ENCODE results near the gene ATP9A. TPM values are rescaled to one million over a fixed set of nuclear protein-coding genes. Genes with fewer than 3 reads are reported as not detected.

ATP9A gene
- total RNA-seq, 1 experiment from 2014 or later: 12.1 TPM

DNA sequence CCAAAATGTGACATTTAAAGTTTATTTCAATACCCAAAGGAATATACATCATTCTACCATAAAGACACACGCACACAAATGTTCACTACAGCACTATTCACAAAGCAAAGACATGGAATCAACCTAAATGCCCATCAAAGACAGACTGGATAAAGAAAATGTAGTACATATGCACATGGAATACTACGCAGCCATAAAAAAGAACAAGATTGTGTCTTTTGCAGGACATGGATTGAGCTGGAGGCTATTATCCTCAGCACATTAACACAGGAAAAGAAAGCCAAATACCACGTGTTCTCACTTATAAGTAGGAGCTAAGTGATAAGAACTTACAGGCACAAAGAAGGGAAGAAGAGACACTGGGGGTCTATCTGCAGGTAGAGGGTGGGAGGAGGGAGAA lies 22.4 kb downstream of the ATP9A start:
- Histone ChIP-seq H3K9me3 (ENCODE audit: control insufficient read depth, low read depth, low read length) (no peaks in the 10 kb centered on the region), H2AFZ (ENCODE audit: low read length) (no peak overlapping the region), H2BK120ac (ENCODE audit: low read depth, low read length, poor library complexity, severe bottlenecking) (no peak overlapping the region), H3K23me2 (ENCODE audit: insufficient read length, low read depth, low read length, poor library complexity, severe bottlenecking) (no peaks in the 10 kb centered on the region), H3K27me3 (ENCODE audit: insufficient read depth, low read length) (no peaks in the 10 kb centered on the region), H3K4me1 (ENCODE audit: insufficient read depth, low read length) (no peaks in the 10 kb centered on the region), H3K23ac (ENCODE audit: insufficient read length, low read depth, low read length) (no peak overlapping the region), H3K9ac (ENCODE audit: extremely low read depth, insufficient read length, low read length) (no peak overlapping the region), H3K4me2 (ENCODE audit: insufficient read depth, insufficient read length, low read length) (no peak overlapping the region), H2BK15ac (ENCODE audit: low read depth, low read length) (no peak overlapping the region), H4K8ac (replicated peaks; ENCODE audit: insufficient read length, low read depth, low read length) (no peak overlapping the region), H3K18ac (ENCODE audit: insufficient read length, low read depth, low read length) (no peak overlapping the region), H3K14ac (ENCODE audit: insufficient read depth, low read length) (no peak overlapping the region), H4K20me1 (ENCODE audit: control insufficient read depth, insufficient read depth, insufficient read length) (no peaks in the 10 kb centered on the region), H2AK5ac (ENCODE audit: insufficient read length, low read length) (no peak overlapping the region), H3K79me2 (ENCODE audit: insufficient read depth, low read length) (no peaks in the 10 kb centered on the region), H3K27ac (ENCODE audit: insufficient read length, low read depth, low read length) (no peak overlapping the region), H4K91ac (ENCODE audit: insufficient read length, low read depth, low read length) (no peak overlapping the region), H3K56ac (ENCODE audit: insufficient read length, low read depth, low read length) (no peak overlapping the region), H3K79me1 (ENCODE audit: insufficient read depth, low read depth, low read length, poor library complexity, severe bottlenecking) (no peaks in the 10 kb centered on the region), H2BK20ac (ENCODE audit: low read depth, low read length, poor library complexity, severe bottlenecking) (no peak overlapping the region), H3K4ac (ENCODE audit: low read depth, low read length) (no peak overlapping the region), H2BK5ac (ENCODE audit: insufficient read length, low read length) (no peak overlapping the region), H2BK12ac (ENCODE audit: insufficient read length, low read depth, low read length) (no peak overlapping the region), H4K5ac (ENCODE audit: insufficient read length, low read depth, low read length) (no peak overlapping the region), H3T11ph (ENCODE audit: low read length) (no peak overlapping the region)
- Mint-ChIP-seq H3K4me1 (peaks cover 11% of the 10 kb centered on the region in 2 experiments), H3K27me3 (ENCODE audit: low read depth) (no peaks in the 10 kb centered on the region), H3K9me3 (no peaks in the 10 kb centered on the region), H3K27ac (no peak overlapping the region; a peak in 1 of 7 replicates), H3K36me3 (ENCODE audit: insufficient read depth in 1 of 3, low read depth in 3 of 3) (no peaks in the 10 kb centered on the region), H3K4me3 (no peak overlapping the region)
- TF ChIP-seq, protein P1, sequence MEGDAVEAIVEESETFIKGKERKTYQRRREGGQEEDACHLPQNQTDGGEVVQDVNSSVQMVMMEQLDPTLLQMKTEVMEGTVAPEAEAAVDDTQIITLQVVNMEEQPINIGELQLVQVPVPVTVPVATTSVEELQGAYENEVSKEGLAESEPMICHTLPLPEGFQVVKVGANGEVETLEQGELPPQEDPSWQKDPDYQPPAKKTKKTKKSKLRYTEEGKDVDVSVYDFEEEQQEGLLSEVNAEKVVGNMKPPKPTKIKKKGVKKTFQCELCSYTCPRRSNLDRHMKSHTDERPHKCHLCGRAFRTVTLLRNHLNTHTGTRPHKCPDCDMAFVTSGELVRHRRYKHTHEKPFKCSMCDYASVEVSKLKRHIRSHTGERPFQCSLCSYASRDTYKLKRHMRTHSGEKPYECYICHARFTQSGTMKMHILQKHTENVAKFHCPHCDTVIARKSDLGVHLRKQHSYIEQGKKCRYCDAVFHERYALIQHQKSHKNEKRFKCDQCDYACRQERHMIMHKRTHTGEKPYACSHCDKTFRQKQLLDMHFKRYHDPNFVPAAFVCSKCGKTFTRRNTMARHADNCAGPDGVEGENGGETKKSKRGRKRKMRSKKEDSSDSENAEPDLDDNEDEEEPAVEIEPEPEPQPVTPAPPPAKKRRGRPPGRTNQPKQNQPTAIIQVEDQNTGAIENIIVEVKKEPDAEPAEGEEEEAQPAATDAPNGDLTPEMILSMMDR (conservative IDR thresholded peaks at IDR 0.05): no peak
- DNase-seq: no peak
- no CpG with 5 or more reads among the region's 3 CpGs for WGBS (ENCODE audit: extremely low coverage, insufficient read length, low lambda C conversion rate)

All from H9 (cell line).